NCI-H510A treated with DMSO at 0.1 percent for 48 hours (cell line): ENCODE measurements around the gene KLK14.

ENCODE experiments used
- DNase-seq: peaks from one replicate; lab custom pipeline; 2025; lab: John Stamatoyannopoulos, UW

KLK14 gene

DNA sequence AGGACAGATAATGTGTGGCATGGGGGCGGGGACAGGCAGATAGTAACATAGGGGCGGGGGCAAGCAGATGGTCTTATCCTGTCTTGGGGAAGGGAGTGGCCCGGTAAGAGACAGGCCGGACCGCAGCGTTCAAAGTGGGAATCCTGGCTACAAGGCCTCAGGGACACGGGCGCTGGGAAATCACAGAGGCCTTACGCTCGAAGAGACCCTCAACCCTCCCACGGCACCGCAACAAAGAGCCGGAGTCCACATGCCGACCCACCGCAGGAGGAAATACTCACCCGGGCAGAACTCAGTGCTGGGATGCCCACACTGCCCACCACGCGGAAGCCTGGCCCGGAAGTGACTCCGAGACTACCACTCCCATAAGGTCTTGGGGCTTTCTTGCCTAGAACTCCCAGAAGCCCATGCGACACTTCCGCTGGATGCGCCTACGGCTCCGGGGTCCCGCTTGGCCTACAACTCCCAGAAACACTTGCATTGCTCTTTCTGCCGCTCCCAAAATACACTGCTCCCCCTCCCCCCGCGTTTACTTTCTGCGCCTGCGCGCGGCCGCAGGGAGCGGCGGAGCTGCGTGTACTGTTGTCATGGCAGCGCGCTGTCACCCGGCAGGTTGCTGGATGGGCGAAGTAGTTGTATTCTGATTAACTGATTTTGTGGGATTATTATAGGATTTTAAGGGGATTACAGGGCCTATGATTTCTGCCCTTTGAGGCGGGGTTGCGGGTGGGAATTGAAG is 25.5 kb upstream of the KLK14 start, which contains the start of gene CTU1:
CTU1 (minus strand) TSS at position 344 of the 739 bp plus-strand sequence. CDS start 3,840 bp downstream, outside the sequence.
- DNase-seq: peak; percentile 97

DNA sequence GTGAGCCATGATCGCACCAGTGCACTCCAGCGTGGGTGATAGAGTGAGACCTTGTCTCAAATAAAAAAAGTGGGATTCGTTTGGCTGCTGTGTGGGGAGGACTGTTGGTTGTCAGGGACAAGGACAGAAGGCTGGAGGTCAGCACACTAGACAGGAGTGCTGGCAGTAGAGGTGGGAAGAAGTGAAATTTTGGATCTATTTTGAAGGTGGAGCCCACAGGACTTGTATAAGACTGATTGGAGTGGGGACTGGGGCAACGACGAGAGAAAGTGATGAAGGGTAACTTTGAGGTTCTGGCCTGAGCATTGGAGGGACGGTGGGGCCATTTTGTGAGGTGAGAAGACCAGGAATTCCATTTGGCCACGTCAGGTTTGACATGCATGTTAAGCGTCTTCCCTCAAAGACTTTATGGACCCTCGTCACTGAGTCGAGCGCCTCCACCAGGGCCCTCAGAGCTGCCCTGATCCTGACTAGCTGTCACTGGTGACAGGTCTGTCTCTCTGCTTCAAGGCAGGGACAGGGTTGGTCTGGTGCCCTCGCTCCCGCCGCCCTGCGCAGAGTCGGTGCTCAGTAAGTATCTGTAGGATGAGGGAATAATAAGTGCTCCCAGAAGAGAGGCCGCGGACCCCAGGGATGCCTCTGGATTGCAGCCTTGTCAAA is 24.8 kb upstream of the KLK14 start:
- DNase-seq: no peak

DNA sequence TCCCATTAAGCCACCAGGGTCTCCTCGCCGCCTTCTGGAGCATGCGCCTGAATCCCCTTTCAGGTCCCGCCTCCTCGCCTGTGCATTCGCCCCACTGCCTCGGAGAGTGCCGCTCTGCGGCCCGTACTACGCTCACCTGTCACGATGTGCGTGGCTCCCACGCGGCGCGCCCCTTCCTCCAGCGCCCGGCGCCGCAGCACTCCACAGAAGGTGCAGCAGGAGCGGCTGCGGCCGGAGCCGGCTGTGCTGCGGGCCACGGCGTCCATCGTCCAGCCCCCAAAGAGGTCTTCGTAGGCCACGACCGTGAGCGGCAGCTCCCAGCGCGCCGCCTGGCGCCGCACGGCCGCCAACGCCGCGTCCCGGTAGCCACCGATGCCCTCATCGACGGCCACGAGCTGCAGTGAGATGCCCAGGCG is 21.2 kb upstream of the KLK14 start:
- no peak for DNase-seq

DNA sequence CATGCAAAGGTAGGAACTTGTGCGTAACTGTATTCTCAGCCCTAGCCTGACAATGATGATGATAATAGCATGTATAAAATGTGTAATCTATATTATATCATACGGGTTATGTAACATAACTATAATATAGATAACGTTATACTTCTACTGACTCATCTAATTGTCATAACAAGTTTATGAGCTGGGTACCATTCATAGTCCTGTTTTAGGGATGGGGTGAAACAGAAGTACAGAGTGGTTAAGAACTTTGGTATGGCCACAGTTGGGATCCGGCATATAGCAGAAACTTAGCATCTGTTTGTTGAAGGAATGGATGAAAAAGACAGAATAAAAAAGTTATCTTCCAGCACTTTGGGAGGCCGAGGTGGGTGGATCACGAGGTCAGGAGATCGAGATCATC is 20.3 kb upstream of the KLK14 start:
- no peak for DNase-seq

DNA sequence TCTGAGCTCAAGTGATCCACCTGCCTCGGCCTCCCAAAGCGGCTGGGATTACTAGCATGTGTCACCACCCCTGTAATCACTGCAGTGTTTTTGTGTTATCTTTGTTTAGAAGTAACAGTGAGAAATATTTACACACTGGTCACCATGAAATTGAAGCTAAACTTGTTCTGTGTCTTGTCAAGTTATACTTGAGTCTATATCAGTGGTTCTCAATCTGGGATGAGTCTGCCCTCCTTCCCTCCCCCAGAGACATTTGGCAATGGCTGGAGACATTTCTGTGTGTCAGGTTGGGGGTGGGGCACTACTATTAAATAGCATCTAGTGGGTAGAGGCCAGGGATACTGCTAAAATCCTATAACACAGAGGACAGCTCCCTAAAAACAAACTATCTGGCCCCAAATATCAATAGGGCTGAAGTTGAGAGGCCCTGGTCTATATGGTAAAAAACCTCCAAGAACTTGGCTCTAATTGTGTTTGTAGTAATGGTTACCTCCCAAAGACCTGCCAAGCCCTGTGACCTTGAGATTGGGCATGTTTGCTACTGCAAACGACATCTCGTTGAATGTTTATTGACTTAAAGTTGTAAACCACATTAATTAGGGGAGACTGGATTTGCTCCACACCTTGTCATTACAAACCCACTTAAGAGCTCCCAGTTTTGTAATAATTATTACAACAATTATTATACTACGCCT is 18.6 kb upstream of the KLK14 start:
- DNase-seq: no peak

DNA sequence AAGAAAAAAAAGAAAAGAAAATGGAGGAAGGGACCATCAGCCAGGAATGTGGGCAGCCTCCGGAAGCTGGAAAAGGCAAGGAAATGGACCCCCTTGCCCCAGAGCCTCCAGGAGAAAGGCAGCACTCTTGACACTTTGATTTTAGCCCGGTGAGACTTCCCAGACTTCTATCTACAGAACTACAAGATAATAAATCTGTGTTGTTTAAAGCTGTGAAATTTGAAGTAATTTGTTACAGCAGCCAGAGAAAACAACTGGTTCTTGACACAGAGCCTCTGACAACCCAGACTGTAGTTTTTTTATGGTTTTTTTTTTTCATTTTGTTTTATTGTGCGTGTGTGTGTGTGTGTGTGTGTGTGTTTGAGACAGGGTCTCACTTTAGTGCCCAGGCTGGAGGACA is 17.9 kb upstream of the KLK14 start:
- no peak for DNase-seq

DNA sequence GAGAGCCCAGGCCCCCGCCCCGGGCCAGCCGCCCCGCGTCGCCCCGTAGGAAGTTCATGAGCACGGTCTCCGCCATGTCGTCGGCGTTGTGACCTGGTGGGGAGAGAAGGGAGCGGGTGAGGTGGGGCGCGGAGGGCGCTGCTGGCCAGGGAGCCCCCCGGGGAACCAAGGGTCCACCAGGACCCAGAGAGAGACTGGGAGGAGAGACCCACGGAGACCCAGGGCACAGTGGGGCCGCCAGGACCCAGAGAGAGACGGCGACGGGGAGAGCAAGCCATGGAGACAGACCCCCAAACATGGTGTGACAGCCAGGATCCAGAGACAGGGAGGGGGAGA is 16.3 kb upstream of the KLK14 start:
- no peak for DNase-seq

DNA sequence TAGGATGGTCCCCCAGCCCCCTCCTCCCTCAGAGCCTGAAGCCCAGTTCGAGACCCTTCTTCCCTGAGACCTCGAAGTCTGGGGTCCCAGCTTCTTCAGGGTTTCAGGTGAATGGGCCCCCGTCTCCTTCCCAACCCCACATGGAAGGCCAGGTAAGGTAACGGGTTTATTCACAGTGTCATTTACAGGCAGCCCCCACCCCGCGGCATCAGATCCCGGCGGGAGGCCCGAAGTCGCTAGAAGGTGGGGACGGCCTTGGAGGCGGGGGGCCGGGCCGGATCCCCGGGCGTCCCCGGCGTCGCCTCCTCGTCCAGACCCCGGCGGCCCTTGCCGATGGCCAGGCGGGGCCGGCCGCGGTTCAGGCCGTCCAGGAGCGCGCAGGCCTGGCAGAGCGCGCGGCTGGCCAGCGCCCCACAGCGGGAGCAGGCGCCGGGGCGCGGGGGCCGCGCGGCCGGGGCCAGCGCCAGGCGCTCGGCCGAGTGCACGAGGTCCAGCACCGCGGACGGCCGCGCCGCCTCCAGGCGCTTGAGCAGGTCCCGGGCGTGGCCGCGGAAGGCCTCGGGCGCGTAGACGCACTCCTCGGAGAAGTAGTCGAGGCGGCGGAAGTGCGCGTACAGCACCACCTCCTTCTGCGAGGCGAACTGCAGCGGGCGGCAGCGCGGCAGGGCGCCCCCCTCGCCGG is 15.8 kb upstream of the KLK14 start:
- DNase-seq: no peak

DNA sequence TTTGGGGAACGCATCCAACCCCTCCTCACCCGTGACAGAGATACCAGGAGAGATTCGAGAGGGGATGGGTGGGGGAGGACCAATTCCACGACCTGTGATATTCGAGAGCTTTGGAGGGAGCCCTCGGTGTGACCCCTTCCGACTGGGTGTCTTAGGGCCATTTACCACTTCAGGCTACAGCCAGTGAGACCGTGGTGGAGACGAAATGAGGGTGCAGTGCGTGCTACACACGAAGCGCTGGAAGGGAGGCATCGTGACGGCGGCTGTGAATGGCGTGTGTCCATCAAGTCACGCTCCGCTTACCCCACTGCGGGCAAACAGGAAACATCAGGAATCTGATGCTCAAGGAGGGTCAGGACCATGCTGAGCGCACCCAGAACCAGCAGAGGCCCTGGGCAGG is 15.1 kb upstream of the KLK14 start:
- no peak for DNase-seq

DNA sequence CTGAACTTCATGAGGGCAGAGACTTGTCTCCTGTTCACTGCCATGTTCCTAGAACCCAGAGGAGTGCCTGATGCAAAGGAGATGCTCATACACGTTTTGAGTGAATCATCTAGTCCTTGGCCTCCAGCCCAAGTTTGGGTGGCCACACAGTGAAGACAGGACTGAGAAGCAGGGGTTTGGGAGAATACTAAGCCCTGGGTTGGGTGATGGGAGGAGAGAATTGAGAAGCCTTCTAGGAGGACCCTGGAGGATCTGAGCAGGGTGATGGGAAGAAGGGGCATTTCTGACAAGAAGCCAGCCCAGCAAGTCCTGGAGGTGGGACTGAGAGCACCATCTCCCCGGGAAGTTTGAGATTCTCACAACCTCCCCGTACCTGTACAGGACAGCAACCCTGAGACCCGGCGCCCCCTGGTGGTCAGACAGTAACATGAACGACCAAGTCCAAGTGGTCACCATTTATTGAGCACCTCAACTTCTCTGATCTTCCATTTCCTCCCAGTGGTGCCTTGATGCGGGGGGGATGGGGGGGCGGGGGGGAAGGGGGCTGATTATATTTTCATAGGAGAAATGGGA is 14.6 kb upstream of the KLK14 start:
- peak; percentile 41 for DNase-seq

DNA sequence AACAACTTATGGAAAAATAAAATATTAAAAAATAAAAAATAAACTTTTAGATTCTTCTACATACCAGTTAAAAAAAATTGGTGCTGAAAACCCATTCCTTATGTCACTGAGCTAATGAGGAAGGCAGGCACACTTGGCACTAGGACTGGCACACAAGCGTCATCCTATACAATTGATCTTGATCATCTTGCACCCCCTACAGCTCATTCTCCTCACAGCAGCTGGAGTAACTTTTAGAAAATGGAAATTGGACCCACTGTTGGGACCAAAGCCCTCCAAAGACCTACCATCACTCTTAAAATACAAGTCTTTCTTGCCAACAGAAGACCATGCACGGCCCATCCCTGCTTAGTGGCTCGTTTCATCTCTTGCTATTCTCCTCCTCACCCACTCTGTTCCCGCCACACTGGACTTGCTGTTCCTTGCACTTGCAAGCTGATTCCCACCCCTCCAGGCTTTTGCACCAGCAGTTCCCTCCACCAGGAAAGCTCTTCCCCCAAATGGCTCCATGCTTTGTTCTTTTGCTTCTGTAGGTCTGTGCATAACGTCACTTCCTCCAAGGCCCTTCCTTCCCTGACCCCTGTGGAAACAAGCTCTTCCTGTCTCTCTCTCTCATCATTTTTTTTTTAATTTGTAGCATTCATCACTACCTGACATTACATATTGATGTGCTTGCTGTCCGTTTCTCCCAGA is 13.9 kb upstream of the KLK14 start:
- peak; percentile 12 for DNase-seq

DNA sequence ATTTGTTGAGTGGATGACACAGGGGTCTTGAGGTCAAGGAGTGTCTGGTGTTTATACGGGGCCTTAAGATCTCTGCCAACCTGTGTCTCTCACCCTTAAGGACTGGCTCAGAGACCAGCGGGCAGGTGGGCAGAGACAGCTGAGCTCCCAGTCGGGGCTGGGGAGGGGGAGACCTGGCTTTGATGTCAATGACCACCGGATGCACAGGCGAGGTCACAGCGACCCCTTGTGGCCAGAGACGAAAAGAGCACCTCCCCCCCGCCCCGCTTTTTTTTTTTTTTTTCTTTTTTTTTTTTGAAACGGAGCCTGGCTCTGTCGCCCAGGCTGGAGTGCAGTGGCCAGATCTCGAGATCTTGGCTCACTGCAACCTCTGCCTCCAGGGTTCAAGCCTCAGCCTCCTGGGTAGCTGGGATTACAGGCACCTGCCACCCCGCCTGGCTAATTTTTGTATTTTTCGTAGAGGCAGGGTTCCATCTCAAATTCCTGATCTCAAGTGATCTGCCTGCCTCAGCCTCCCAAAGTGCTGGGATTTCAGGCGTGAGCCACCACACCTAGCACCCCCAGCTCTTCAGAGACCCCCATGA is 12.1 kb upstream of the KLK14 start:
- DNase-seq: peak; percentile 41

DNA sequence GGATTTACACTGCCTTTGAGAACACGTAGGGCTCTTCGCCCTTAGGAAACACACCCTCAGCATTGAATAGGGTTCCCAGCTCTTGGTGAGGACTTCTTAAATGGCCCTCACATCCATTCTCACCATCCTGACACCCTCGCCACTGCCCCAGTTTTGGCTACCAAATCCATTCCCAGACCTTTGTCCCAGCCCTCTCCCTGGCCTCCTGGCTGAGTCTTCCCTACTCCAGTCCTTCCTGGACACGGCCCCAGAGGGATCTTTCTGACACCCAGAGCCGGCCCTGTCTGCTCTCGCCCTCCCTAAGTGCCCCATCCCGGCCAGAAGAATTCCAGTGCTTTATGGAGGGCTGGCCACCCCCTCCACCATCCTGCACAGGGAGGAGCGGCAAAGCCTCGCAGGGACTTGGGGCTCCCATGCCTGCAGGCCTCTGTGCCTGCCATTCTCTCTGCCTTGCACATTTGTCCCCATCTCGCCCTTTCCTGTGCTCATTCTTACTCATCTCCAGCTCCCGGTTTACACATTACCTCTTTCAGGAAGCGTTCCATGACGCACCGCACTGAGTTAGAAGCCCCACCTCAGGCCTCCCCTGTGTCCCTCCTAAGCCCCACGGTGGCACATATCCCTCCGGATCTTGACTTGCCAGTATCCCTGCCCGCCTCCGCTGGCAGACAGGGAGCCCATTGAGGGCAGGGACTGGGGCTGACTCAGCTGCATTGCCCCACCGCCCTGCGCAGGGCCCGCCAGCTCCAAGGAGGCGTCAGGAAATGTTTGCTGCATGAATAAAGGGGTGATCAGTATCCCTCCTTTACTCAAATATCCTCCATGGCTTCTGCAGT is 11.0 kb upstream of the KLK14 start:
- no peak for DNase-seq

DNA sequence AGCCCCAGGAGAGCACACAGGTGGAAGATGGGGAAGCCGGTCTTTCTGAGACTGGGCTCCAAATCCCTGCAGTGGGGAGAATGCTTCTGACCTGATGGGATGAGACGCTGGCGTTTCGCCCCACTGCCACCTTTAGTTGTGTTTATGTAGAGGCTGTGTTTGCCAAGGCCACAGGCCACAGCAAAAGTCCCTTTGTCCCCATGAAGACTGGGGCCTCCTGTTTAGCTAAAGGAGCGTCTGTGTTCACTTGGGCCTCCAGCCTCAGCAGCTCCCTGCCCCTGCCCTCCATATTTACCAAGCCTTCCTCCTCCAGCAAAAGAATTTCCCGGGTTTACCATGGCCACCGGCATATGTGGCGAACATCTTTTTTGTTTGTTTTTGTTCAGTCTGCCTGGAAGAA is 10.4 kb upstream of the KLK14 start:
- no peak for DNase-seq

DNA sequence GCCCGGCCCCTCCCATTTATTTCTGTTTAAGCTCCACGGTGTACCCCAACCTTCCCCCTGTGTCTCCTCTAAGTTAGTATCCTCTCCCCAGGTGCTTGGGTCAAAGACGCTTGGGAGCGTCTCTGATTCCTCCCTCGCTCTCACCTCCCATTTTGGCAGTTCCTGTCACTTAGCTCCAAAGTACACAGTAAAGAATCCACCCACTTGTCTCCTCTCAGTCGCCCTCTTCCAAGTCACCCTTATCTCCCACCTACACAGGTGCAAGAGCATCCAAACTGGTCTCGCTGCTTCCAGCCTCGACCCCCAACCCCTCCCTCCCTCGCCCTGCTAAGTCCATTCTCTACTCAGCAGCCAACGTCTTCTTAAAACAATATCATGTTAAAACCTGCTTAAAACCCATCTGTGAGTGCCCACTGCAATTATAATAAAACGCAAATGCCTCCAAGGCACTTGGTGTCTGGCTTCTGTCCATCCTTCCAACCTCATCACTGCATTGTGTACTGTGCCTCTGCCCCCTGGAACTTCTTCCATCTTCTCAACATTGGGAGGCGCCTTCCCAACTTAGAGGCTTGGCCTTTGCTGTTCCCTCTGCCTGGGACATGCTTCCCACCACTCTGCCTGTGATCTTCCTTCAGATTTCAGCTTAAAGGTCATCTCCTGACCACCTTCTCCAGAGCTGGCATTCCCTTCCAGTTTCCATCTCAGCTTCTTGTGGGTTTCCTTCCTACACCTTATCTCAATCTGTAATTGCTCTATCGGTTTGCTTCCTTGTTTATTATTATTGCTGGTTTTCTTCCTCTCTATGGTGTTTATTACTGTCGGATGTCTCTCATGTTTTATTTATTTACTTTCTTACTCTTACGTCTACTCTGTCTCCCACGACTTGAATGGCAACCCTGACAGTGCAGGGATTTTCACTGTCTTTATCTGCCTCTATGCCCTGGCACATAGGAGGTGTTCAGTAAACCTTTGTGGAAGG is 9.5 kb upstream of the KLK14 start:
- peak; percentile 2 for DNase-seq

DNA sequence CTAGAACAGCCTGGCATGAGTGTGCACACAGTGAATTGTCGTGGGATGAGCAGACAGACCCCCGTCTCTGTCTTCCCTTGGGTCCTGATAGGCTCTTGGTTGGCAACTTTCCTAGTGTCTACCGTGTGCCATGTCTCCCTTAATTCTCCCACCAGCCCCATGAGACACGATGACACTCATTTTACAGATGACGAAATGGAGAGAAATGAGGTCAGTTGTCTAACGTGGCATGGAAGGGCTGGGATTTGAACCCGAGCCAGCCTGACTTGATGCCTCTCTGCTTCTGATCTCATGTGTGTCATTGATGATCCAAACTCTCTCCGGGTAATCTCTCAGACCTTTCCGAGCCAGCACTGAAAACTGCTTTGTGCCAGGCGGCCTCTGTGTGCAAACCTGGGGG is 8.4 kb upstream of the KLK14 start:
- DNase-seq: no peak

DNA sequence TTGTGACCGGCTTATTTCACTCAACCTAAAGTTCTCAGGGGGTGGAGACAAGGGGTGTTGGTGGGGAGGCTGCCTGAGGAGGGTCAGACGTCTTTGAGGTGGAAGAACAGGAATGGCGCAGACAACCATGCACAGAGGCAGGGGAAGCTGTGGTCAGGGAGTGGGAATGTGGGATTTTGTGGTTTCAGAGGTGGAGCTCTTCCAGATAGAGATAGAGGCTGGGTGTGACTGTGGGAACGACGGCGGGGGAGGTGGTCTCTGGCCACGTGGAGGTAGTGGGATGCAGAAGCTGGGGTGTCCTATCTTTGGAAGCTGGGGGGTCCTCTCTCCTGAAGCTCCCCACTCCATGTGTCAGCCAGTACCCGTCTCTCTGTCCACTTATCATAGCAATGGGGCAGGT is 7.8 kb upstream of the KLK14 start:
- DNase-seq: no peak

DNA sequence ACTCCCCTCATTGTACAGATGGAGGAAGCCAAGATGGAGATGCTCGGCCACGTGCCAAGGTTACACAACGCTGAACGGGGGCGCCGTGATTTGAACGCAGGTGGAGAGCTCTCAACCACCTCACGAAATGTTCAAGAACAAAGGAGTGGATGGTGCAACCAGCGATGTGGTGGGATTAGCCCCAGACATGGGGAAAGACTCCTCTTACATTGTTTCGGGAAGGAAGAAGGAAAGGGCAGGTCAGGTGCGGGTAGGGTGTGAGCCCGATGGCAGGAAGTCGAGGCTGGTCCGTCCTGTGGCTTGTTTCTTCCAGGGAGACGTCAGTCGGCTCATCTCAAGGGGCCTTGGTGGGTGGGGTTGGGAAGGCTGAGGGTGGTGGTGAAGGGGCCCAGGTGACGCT is 7.1 kb upstream of the KLK14 start:
- DNase-seq: no peak

DNA sequence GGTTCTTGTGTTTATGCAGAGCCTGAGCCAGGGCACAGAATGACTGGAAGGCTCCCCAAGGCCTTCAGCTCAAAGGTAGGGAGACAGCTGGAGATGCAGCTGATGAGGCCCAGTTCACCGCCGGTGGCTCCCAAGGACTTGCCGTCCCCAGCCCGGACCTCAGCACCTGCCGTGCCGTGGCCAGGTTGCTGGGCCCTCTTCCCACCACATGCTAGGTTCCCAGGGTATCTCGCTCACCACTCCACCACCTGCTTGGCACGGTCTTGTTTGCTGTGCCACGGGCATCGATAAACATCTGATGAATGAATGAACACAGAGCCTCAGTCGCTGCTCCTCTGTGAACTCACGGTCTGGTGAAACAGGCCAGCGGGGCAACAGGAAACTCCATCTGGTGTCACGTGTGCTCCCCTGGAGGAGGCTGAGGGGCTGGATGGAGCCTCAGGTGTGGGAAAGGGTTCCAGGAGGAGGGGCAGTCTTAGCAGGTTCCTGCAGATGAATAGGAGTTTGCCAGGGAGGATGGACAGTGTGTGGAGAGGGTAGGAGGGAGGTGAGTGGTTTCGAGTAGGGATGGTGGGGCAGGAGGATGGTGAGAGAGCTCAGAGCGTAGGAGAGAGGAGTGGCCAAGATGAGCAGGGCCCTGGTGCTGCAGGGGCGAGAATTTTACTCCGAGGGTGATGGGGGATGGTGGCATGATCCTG is 3.6 kb upstream of the KLK14 start:
- no peak for DNase-seq
